GM21717 (cell line): ENCODE measurements around the gene DNAJC15.

Experiments
- ATAC-seq: cut with Tn5 transposase; IDR thresholded peaks from one replicate; pipeline ENCODE4 v1.9.1; 2021; ENCODE audit warnings: mild to moderate bottlenecking, moderate library complexity; ENCODE audit not compliant: unreplicated experiment

The DNAJC15 gene

DNA sequence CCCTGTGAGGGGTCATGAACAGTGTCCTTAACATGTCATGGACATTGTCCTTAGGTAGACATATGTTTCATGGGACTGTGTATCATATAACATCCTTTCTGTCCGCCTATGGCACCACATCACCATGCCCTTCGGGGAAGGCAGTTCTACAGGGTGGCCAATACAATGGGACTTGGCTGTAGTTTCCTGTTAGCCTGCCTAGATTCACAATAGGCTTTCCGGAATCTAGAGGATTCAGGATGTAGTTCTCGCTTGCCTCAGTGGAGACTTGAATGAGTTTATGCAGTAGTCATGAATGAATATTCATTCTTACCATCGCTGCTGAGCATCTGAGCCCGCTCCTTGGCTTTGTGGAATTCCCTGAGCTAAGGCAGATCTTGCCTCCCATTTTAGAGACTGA is 100.5 kb downstream of the DNAJC15 start:
- ATAC-seq: no peak

GRCh38 chr13:43124490-43124889 is 101.1 kb downstream of the DNAJC15 start:
- ATAC-seq: no peak

DNA sequence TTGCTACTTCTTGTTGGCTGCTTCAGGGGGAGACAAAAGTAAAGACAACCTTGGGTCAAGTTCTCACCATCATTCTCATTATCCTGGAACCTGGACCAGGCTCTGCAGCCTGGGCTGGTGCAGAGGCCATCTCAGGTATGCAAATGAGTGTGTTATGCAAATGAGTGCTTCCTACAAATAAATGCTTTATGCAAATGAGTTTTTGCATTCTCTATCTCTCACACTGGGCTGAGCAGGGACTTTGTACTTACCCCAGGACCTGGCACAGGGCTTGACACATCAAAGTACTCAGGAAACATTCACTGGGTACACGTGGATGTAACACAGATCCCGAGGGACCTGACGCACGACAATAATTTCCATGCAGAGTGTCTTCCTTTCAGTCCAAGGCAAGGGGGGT is 103.0 kb downstream of the DNAJC15 start:
- ATAC-seq: no peak

- ATAC-seq: no peak
Measured at GRCh38 chr13:43127103-43127798, 103.9 kb downstream of the DNAJC15 start.

- ATAC-seq: no peak
Measured at GRCh38 chr13:43127827-43128226, 104.4 kb downstream of the DNAJC15 start.

- ATAC-seq: no peak
Measured at GRCh38 chr13:43128504-43128961, 105.1 kb downstream of the DNAJC15 start.

DNA sequence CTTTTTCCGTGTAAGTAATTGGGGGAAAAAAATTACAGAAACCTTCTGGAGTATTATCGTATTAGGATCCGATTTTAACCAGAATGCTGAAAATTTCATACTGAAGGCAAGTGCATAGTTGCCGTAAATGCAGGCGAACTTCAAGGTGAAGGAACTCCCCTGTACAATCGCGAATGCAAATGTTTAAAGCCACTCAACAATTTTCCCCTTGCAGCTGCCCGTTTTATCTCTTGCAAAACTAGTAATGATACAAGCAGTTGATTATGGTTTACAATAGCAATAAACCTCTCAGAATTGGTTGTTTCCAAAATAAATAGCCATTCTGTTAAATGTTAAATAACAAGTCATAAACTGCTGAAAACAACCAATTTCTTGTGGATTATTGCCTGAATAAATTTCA is 105.7 kb downstream of the DNAJC15 start:
- no peak for ATAC-seq

GRCh38 chr13:43129511-43130110 is 106.2 kb downstream of the DNAJC15 start:
- ATAC-seq: no peak

DNA sequence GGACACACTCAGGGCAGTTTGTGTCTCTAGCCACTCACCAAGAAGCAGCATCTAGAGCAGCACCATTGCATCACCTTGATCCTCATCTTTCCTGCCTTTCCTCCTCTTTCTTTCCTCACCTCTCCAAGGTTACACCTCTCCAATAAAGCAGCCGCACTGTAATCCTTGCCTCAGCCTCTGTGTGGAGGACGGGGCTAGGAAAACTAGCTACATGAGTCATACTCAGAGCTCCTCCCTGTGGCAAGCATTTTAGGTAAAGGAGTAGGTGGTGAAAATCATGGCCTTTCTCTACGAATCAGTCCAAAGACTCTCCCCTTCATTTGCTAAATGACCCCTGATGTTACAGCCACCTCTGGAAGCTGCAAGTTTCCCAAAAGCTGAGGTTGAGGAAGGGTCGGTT is 108.9 kb downstream of the DNAJC15 start:
- ATAC-seq: no peak

- ATAC-seq: no peak
Measured at GRCh38 chr13:43132911-43133310, 109.5 kb downstream of the DNAJC15 start.

- ATAC-seq: no peak
Measured at GRCh38 chr13:43133792-43134191, 110.4 kb downstream of the DNAJC15 start.

GRCh38 chr13:43134868-43135267 is 111.5 kb downstream of the DNAJC15 start:
- no peak for ATAC-seq

DNA sequence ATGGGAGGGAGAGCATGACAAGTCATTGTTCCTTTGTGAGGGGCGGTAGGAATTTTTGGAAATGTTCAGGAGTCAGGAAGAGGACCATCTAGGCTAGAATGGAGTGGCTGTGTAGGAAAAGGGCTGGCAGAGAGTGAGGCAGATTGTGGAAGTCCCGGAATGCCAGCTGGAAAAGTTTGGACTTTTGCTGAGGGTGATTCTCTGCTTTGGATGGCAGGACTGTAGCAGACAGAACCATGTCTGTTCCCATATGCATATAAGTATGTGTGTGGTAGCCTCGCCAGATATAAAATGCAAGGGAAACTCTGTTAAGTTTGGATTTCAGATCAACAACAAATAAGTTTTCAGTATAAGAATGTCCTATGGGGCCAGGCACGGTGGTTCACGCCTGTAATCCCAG is 112.1 kb downstream of the DNAJC15 start:
- ATAC-seq: no peak

DNA sequence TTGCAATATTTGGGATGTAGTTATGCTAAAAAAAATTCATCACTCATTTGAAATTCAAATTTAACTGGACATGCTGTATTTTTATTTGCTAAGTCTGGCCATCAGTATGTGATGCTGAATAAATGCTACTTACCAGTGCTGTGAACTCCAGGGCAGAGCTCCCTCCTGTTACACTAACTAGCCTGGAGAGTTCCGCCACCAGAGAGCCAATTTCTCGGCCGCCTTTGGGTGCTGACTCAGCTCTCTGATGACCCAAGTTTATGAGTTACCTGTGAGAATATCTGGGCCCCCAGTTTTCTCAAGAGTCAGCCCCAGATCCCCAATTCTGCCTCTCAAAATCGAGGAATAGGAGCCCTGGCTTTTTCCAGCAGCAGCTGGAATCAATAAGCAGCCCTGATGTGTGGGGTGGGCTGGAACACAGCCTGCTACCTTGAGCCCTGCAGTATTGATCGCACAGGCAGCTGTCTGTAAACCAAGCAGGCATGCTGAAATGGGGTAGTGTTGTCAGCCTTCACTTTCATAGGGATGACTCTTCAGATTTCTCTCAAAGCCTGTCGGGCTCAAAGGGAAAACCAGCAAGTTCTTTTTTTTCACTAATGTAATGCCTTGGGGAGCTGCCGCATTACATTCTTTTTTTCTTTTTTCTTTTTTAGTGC is 113.7 kb downstream of the DNAJC15 start:
- ATAC-seq: no peak

GRCh38 chr13:43139211-43139610 is 115.8 kb downstream of the DNAJC15 start:
- no peak for ATAC-seq

DNA sequence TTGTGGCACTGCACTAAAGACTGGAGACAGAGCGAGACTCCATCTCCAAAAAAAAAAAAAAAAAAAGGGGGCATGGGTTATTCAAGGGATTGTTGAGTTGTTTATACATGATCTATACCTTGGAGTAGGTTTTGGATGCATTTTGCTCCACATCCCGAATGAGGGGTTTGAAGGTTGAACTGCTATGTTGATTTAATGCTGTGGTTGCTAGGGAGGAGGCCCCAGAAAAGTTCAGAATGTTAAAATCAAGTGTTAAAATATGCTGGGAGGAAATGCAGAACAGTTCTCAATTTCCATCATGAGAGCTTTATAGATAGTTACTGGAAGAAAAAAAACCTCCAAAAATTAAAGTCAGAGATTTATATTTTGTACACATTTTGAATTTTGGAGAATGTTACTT is 116.5 kb downstream of the DNAJC15 start:
- no peak for ATAC-seq

DNA sequence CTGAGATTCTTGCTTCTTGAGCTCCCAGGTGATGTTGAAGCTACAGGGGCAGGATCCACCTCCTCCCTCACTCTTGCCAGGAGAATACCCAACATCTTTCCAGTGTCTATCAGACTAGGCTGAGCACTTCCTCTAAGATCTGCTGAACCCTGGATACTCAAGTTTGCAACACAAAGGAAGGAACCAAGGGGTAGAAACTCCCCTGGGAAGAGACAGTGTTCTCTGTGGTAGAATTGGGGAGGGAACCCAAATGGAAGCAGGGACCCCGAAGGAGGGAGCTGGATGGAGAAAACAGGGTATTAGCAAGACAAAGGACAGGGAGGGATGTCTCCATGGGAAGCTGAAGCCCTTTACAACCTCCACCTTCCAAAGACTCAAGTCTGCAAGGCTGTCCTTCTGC is 117.6 kb downstream of the DNAJC15 start:
- no peak for ATAC-seq

GRCh38 chr13:43141685-43142084 is 118.3 kb downstream of the DNAJC15 start:
- no peak for ATAC-seq

DNA sequence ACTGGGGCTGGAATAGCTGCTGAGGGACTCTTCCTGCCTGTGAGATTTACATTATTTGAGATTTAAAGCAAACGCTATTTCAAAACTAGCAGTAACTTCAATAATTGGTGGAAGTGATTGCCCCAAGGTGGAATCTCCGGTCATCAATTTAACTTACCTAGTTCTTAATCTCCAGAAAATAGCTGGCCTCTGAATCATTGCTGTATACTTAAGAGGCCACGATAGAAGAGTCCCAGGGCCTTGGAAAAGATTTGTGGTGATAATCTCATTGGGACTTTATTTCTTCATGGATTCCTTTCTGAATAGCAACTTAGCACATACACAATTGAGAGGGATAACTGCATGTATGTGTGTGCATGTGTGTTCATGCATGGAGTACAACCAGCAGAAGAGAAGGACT is 120.2 kb downstream of the DNAJC15 start:
- no peak for ATAC-seq

GRCh38 chr13:43145534-43146196 is 122.3 kb downstream of the DNAJC15 start:
- ATAC-seq: no peak

DNA sequence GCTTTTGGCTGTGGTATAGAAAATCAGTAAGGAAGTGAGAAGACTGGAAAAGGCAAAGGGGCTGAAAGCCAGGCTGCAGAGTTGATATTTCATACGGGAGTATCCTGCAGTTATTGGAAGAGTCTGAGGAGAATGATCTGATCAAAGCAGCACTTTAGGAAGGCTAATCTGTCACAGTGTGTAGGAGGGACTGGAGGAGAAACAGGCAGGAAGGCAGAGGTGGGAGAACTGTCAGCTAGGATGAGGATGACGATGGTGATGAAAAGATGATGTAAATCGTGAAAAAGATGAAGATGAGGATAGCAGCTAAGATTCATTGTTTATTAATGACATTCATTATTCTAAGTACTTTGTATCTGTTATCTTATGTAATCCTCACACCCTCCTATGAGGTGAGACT is 123.0 kb downstream of the DNAJC15 start:
- ATAC-seq: no peak
